H9 (cell line): Measurements from ENCODE around the gene DOCK11. TPM values are rescaled to one million over a fixed set of nuclear protein-coding genes. Genes with fewer than 3 reads are reported as not detected.

ENCODE experiments used
- DNase-seq: peaks from one replicate; pipeline ENCODE4 v3.0.0-alpha.2; 2017
- H2AFZ ChIP-seq: one replicate; pipeline ENCODE4 v1.6.1; 2013; ENCODE audit warnings: mild to moderate bottlenecking, low read length, control low read depth, moderate library complexity
- H2AK5ac ChIP-seq: 2 replicates; pipeline ENCODE4 v1.6.1; 2013; ENCODE audit warnings: low read length, control low read depth, mixed read lengths; ENCODE audit not compliant: insufficient read length
- H2BK120ac ChIP-seq: one replicate; pipeline ENCODE4 v1.6.1; 2013; ENCODE audit warnings: low read depth, mild to moderate bottlenecking, low read length, control low read depth, inconsistent platforms; ENCODE audit not compliant: poor library complexity, severe bottlenecking
- H2BK12ac ChIP-seq: 2 replicates; pipeline ENCODE4 v1.6.1; 2013; ENCODE audit warnings: low read length, control low read depth, mixed read lengths, low read depth; ENCODE audit not compliant: insufficient read length
- H2BK15ac ChIP-seq: 2 replicates; pipeline ENCODE4 v1.6.1; 2013; ENCODE audit warnings: low read depth, low read length, control low read depth
- H2BK20ac ChIP-seq: one replicate; pipeline ENCODE4 v1.6.1; 2013; ENCODE audit warnings: low read depth, mild to moderate bottlenecking, low read length, control low read depth, inconsistent platforms; ENCODE audit not compliant: poor library complexity, severe bottlenecking
- H2BK5ac ChIP-seq: 2 replicates; pipeline ENCODE4 v1.6.1; 2013; ENCODE audit warnings: low read length, control low read depth, mixed read lengths; ENCODE audit not compliant: insufficient read length
- H3K14ac ChIP-seq: 2 replicates; pipeline ENCODE4 v1.6.1; 2013; ENCODE audit warnings: low read length, control low read depth; ENCODE audit not compliant: insufficient read depth
- H3K18ac ChIP-seq: 2 replicates; pipeline ENCODE4 v1.6.1; 2013; ENCODE audit warnings: low read depth, mild to moderate bottlenecking, mixed read lengths, low read length, control low read depth; ENCODE audit not compliant: insufficient read length
- H3K23ac ChIP-seq: 2 replicates; pipeline ENCODE4 v1.6.1; 2013; ENCODE audit warnings: low read length, control low read depth, mixed read lengths, low read depth; ENCODE audit not compliant: insufficient read length
- H3K23me2 ChIP-seq: 2 replicates; pipeline ENCODE4 v1.6.1; 2013; ENCODE audit warnings: low read depth, mild to moderate bottlenecking, mixed read lengths, low read length, control low read depth; ENCODE audit not compliant: insufficient read length, poor library complexity, severe bottlenecking
- H3K27ac ChIP-seq: 2 replicates; pipeline ENCODE4 v1.5.1; 2013; ENCODE audit warnings: low read length, control low read depth, mixed read lengths, low read depth; ENCODE audit not compliant: insufficient read length
- H3K27me3 ChIP-seq: 2 replicates; pipeline ENCODE4 v1.6.1; 2013; ENCODE audit warnings: low read length, control low read depth, inconsistent platforms; ENCODE audit not compliant: insufficient read depth
- H3K4ac ChIP-seq: 2 replicates; pipeline ENCODE4 v1.6.1; 2013; ENCODE audit warnings: low read depth, mild to moderate bottlenecking, control low read depth, inconsistent platforms, low read length, moderate library complexity
- H3K4me1 ChIP-seq: 2 replicates; pipeline ENCODE4 v1.6.1; 2013; ENCODE audit warnings: low read length, control low read depth, inconsistent platforms; ENCODE audit not compliant: insufficient read depth
- H3K4me2 ChIP-seq: 2 replicates; pipeline ENCODE4 v1.6.1; 2013; ENCODE audit warnings: low read length, control low read depth, mixed read lengths; ENCODE audit not compliant: insufficient read length, insufficient read depth
- H3K56ac ChIP-seq: 2 replicates; pipeline ENCODE4 v1.6.1; 2013; ENCODE audit warnings: low read depth, mild to moderate bottlenecking, mixed read lengths, low read length, control low read depth; ENCODE audit not compliant: insufficient read length
- H3K79me1 ChIP-seq: 2 replicates; pipeline ENCODE4 v1.6.1; 2013; ENCODE audit warnings: low read depth, mild to moderate bottlenecking, moderate library complexity, low read length, control low read depth, inconsistent platforms; ENCODE audit not compliant: insufficient read depth, poor library complexity, severe bottlenecking
- H3K79me2 ChIP-seq: 2 replicates; pipeline ENCODE4 v1.6.1; 2013; ENCODE audit warnings: low read length, control low read depth, inconsistent platforms; ENCODE audit not compliant: insufficient read depth
- H3K9ac ChIP-seq: 2 replicates; pipeline ENCODE4 v1.6.1; 2013; ENCODE audit warnings: low read length, control low read depth, mixed read lengths; ENCODE audit not compliant: insufficient read length; ENCODE audit errors: extremely low read depth
- H3K9me3 ChIP-seq: one replicate; pipeline ENCODE4 v1.6.1; 2013; ENCODE audit warnings: low read depth, low read length, inconsistent platforms; ENCODE audit not compliant: control insufficient read depth
- H3T11ph ChIP-seq: one replicate; pipeline ENCODE4 v1.6.1; 2013; ENCODE audit warnings: mild to moderate bottlenecking, low read length, control low read depth, inconsistent platforms
- H4K20me1 ChIP-seq: one replicate; pipeline ENCODE4 v1.6.1; 2013; ENCODE audit not compliant: control insufficient read depth, insufficient read length, insufficient read depth
- H4K5ac ChIP-seq: 2 replicates; pipeline ENCODE4 v1.6.1; 2013; ENCODE audit warnings: low read depth, mild to moderate bottlenecking, mixed read lengths, low read length, control low read depth; ENCODE audit not compliant: insufficient read length
- H4K8ac ChIP-seq: replicated peaks from 2 replicates; pipeline ENCODE4 v1.6.1; 2013; ENCODE audit warnings: low read length, control low read depth, mixed read lengths, low read depth; ENCODE audit not compliant: insufficient read length
- H4K91ac ChIP-seq: 2 replicates; pipeline ENCODE4 v1.6.1; 2013; ENCODE audit warnings: low read depth, mild to moderate bottlenecking, moderate library complexity, mixed read lengths, low read length, control low read depth; ENCODE audit not compliant: insufficient read length
- H3K27ac Mint-ChIP-seq, 3 experiments: 2 replicates in 2 of 3; 3 replicates in 1 of 3; pipeline ENCODE4 v1.8.0; 2020 to 2021; ENCODE audit warnings: mixed read lengths in 3 of 3, mild to moderate bottlenecking in 1 of 3, moderate library complexity in 1 of 3
- H3K27me3 Mint-ChIP-seq: 2 replicates; pipeline ENCODE4 v1.8.0; 2021; ENCODE audit warnings: low read depth, mild to moderate bottlenecking, moderate library complexity, mixed read lengths
- H3K36me3 Mint-ChIP-seq, 3 experiments: 2 replicates in 2 of 3; 3 replicates in 1 of 3; pipeline ENCODE4 v1.8.0; 2020 to 2021; ENCODE audit warnings: low read depth in 3 of 3, mixed read lengths in 3 of 3; ENCODE audit not compliant: insufficient read depth in 1 of 3
- H3K4me1 Mint-ChIP-seq, 2 experiments: 2 replicates each; pipeline ENCODE4 v1.8.0; 2020; ENCODE audit warnings: mixed read lengths in 2 of 2
- H3K4me3 Mint-ChIP-seq, 2 experiments: 2 replicates in 1 of 2; 3 replicates in 1 of 2; pipeline ENCODE4 v1.8.0; 2020 to 2021; ENCODE audit warnings: mild to moderate bottlenecking in 2 of 2, mixed read lengths in 2 of 2, moderate library complexity in 1 of 2
- H3K9me3 Mint-ChIP-seq, 2 experiments: 2 replicates in 1 of 2; 3 replicates in 1 of 2; pipeline ENCODE4 v1.8.0; 2020; ENCODE audit warnings: mild to moderate bottlenecking in 2 of 2, mixed read lengths in 2 of 2, moderate library complexity in 1 of 2
- WGBS: extraction: QIAGEN DNeasy Blood & Tissue Kit; methylation state at CpG from one replicate; pipeline ENCODE4 v1.1.7; 2013; ENCODE audit warnings: missing lambda C conversion rate, low lambda C conversion rate, mixed read lengths; ENCODE audit not compliant: insufficient read length; ENCODE audit errors: extremely low coverage; 5-methylcytosine and 5-hydroxymethylcytosine counted together
- total RNA-seq: library from RNA; stranded (reverse); gene quantifications from 2 replicates; pipeline ENCODE4 v1.2.1, GENCODE V29; 2021
- TF ChIP-seq, protein P1 (sequence below): fragments of 200-600 bp; sonication (generic); conservative IDR thresholded peaks from 3 replicates; pipeline ENCODE4 v1.8.0; 2021; ENCODE audit warnings: antibody characterized with exemption, mild to moderate bottlenecking

DOCK11 gene
- total RNA-seq, 1 experiment from 2014 or later = 6.2 TPM

DNA sequence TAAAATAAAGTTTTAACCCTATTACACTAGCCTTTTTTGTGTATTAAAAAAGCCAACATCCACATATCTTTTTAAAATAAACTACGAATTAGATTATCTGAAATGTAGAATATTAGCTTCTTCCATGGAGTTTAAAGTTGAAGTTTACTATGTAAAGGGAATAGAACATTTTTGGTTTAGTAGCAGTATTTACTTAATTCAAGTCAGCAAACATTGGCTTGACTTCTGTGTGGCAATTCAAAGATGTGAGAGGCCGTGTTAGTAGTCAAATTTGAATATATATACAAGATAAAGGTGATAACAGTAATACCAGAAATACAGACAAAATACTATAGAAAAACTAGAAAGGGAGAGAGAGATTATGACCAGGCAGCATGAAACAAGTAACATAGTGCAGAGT is 116.7 kb downstream of the DOCK11 start:
- H4K91ac ChIP-seq = no peak overlapping the region
- H2BK20ac ChIP-seq = no peak overlapping the region
- no peaks in the 10 kb centered on the region for H4K20me1 ChIP-seq
- H3K79me1 ChIP-seq = no peaks in the 10 kb centered on the region
- peaks cover 7 to 21% of the 10 kb centered on the region in 2 experiments for H3K4me1 Mint-ChIP-seq
- no peak overlapping the region for H4K5ac ChIP-seq
- no peak overlapping the region for H2AFZ ChIP-seq
- peaks cover 2 to 60% of the 10 kb centered on the region in 2 experiments; a peak in 4 of 5 replicates for H3K9me3 Mint-ChIP-seq
- peaks cover 21% of the 10 kb centered on the region for H3K9me3 ChIP-seq
- H3K4me3 Mint-ChIP-seq = no peak overlapping the region
- no peak overlapping the region for H2BK5ac ChIP-seq
- H3K9ac ChIP-seq = no peak overlapping the region
- DNase-seq = no peak
- no peaks in the 10 kb centered on the region for H3K4me1 ChIP-seq
- no peak overlapping the region for H3K27ac Mint-ChIP-seq
- no peak overlapping the region for H3T11ph ChIP-seq
- H3K79me2 ChIP-seq = no peaks in the 10 kb centered on the region
- no peak overlapping the region for H3K4ac ChIP-seq
- H3K27ac ChIP-seq = no peak overlapping the region
- no peak overlapping the region for H2BK120ac ChIP-seq
- H3K56ac ChIP-seq = no peak overlapping the region
- H3K14ac ChIP-seq = no peak overlapping the region
- no peak overlapping the region for H2BK15ac ChIP-seq
- H3K23me2 ChIP-seq = no peaks in the 10 kb centered on the region
- TF ChIP-seq, protein P1, sequence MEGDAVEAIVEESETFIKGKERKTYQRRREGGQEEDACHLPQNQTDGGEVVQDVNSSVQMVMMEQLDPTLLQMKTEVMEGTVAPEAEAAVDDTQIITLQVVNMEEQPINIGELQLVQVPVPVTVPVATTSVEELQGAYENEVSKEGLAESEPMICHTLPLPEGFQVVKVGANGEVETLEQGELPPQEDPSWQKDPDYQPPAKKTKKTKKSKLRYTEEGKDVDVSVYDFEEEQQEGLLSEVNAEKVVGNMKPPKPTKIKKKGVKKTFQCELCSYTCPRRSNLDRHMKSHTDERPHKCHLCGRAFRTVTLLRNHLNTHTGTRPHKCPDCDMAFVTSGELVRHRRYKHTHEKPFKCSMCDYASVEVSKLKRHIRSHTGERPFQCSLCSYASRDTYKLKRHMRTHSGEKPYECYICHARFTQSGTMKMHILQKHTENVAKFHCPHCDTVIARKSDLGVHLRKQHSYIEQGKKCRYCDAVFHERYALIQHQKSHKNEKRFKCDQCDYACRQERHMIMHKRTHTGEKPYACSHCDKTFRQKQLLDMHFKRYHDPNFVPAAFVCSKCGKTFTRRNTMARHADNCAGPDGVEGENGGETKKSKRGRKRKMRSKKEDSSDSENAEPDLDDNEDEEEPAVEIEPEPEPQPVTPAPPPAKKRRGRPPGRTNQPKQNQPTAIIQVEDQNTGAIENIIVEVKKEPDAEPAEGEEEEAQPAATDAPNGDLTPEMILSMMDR = no peak
- H3K18ac ChIP-seq = no peak overlapping the region
- H4K8ac ChIP-seq = no peak overlapping the region
- no peak overlapping the region for H3K4me2 ChIP-seq
- H3K23ac ChIP-seq = no peak overlapping the region
- WGBS = no CpG with 5 or more reads among the region's 2 CpGs
- H3K27me3 Mint-ChIP-seq = no peaks in the 10 kb centered on the region
- no peaks in the 10 kb centered on the region for H3K27me3 ChIP-seq
- H2AK5ac ChIP-seq = no peak overlapping the region
- peaks cover 2 to 16% (median 9%) of the 10 kb centered on the region in 3 experiments for H3K36me3 Mint-ChIP-seq
- no peak overlapping the region for H2BK12ac ChIP-seq
